HG03432 (cell line): ENCODE measurements around the gene HIP1.
"Not testable (repeated sequence)": the region's sequence is repeated elsewhere in the genome, so short reads cannot be mapped to it uniquely, and the experiment has no call there.

Source experiments
- ATAC-seq: cut with Tn5 transposase; IDR thresholded peaks from one replicate; pipeline ENCODE4 v1.9.1; 2021; ENCODE audit warnings: mild to moderate bottlenecking, moderate library complexity; ENCODE audit not compliant: unreplicated experiment

HIP1 gene

GRCh38 chr7:75619636-75620035 is 119.1 kb downstream of the HIP1 start:
- ATAC-seq, result no peak

GRCh38 chr7:75617634-75618234 is 121.0 kb downstream of the HIP1 start:
- no peak for ATAC-seq

- no peak for ATAC-seq
Measured at GRCh38 chr7:75616421-75617167, 122.1 kb downstream of the HIP1 start.

GRCh38 chr7:75614401-75614800 is 124.3 kb downstream of the HIP1 start:
- no peak for ATAC-seq

GRCh38 chr7:75613351-75613750 is 125.4 kb downstream of the HIP1 start:
- ATAC-seq, result no peak

GRCh38 chr7:75611557-75612178 is 127.1 kb downstream of the HIP1 start:
- ATAC-seq, result no peak

GRCh38 chr7:75609416-75609815 is 129.3 kb downstream of the HIP1 start:
- ATAC-seq, result not testable (repeated sequence)

- no peak for ATAC-seq
Measured at GRCh38 chr7:75608451-75609122, 130.2 kb downstream of the HIP1 start.

GRCh38 chr7:75604408-75604807 is 134.3 kb downstream of the HIP1 start:
- ATAC-seq, result no peak

- ATAC-seq, result not testable (repeated sequence)
Measured at GRCh38 chr7:75602831-75603230, 135.9 kb downstream of the HIP1 start.

GRCh38 chr7:75601539-75601938 is 137.2 kb downstream of the HIP1 start:
- no peak for ATAC-seq

- ATAC-seq, result not testable (repeated sequence)
Measured at GRCh38 chr7:75600748-75601147, 138.0 kb downstream of the HIP1 start.

GRCh38 chr7:75599244-75599781 is 139.4 kb downstream of the HIP1 start:
- no peak for ATAC-seq

- ATAC-seq, result peak; percentile 56
Measured at GRCh38 chr7:75596727-75597614, 141.8 kb downstream of the HIP1 start.

GRCh38 chr7:75595766-75596165 is 143.0 kb downstream of the HIP1 start:
- no peak for ATAC-seq

GRCh38 chr7:75593500-75594184 is 145.1 kb downstream of the HIP1 start:
- not testable (repeated sequence) for ATAC-seq

- ATAC-seq, result no peak
Measured at GRCh38 chr7:75591467-75592255, 147.1 kb downstream of the HIP1 start.

- ATAC-seq, result no peak
Measured at GRCh38 chr7:75590373-75591005, 148.3 kb downstream of the HIP1 start.
